ENCODE data around the gene LGI4.

GRCh38 chr19:35125270-35125717 lies 9.6 kb downstream of the LGI4 start:
- TF ChIP-seq SPI1 (IDR thresholded peaks at IDR 0.05; ENCODE audit: borderline replicate concordance, low read depth) (no peak), POLR2AphosphoS5 (IDR thresholded peaks at IDR 0.05; ENCODE audit: low read depth) (no peak), REST (IDR thresholded peaks at IDR 0.05; ENCODE audit: insufficient replicate concordance, low read depth) (no peak)
- TF ChIP-seq, protein P1, sequence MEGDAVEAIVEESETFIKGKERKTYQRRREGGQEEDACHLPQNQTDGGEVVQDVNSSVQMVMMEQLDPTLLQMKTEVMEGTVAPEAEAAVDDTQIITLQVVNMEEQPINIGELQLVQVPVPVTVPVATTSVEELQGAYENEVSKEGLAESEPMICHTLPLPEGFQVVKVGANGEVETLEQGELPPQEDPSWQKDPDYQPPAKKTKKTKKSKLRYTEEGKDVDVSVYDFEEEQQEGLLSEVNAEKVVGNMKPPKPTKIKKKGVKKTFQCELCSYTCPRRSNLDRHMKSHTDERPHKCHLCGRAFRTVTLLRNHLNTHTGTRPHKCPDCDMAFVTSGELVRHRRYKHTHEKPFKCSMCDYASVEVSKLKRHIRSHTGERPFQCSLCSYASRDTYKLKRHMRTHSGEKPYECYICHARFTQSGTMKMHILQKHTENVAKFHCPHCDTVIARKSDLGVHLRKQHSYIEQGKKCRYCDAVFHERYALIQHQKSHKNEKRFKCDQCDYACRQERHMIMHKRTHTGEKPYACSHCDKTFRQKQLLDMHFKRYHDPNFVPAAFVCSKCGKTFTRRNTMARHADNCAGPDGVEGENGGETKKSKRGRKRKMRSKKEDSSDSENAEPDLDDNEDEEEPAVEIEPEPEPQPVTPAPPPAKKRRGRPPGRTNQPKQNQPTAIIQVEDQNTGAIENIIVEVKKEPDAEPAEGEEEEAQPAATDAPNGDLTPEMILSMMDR (IDR thresholded peaks at IDR 0.05; ENCODE audit: insufficient read depth, low read length) = no peak
